Hepatic stellate cell (primary cell): Measurements from ENCODE around the gene PRPF31.

Source experiments
- DNase-seq: peaks from one replicate; pipeline ENCODE4 v3.0.0; 2011; ENCODE audit warnings: low spot score

PRPF31 gene

GRCh38 chr19:54107876-54108490, 7.6 kb upstream of the PRPF31 start:
- no peak for DNase-seq

GRCh38 chr19:54108496-54108895, 7.1 kb upstream of the PRPF31 start:
- DNase-seq = no peak

GRCh38 chr19:54109651-54110050, 5.9 kb upstream of the PRPF31 start:
- DNase-seq = no peak

- DNase-seq = peak; percentile 63
Measured at GRCh38 chr19:54114340-54115108, 1.0 kb upstream of the PRPF31 start.

- no peak for DNase-seq
Measured at GRCh38 chr19:54121259-54121658, 5.7 kb downstream of the PRPF31 start.

GRCh38 chr19:54123682-54124081, 8.1 kb downstream of the PRPF31 start:
- no peak for DNase-seq

- DNase-seq = no peak
Measured at GRCh38 chr19:54124393-54124792, 8.8 kb downstream of the PRPF31 start.

- DNase-seq = no peak
Measured at GRCh38 chr19:54125713-54126112, 10.2 kb downstream of the PRPF31 start.

GRCh38 chr19:54127688-54128440, 12.3 kb downstream of the PRPF31 start:
- no peak for DNase-seq

- no peak for DNase-seq
Measured at GRCh38 chr19:54128441-54128725, 12.8 kb downstream of the PRPF31 start.

- no peak for DNase-seq
Measured at GRCh38 chr19:54128796-54129616, 13.5 kb downstream of the PRPF31 start.

- DNase-seq = no peak
Measured at GRCh38 chr19:54129617-54129996, 14.1 kb downstream of the PRPF31 start.

GRCh38 chr19:54133312-54133956, 17.9 kb downstream of the PRPF31 start:
- DNase-seq = no peak

- no peak for DNase-seq
Measured at GRCh38 chr19:54133957-54134590, 18.5 kb downstream of the PRPF31 start.

GRCh38 chr19:54136086-54136863, 20.7 kb downstream of the PRPF31 start:
- DNase-seq = peak; percentile 41

GRCh38 chr19:54136864-54137698, 21.5 kb downstream of the PRPF31 start:
- DNase-seq = peak; percentile 100

GRCh38 chr19:54137699-54138488, 22.3 kb downstream of the PRPF31 start, which contains the start of gene CNOT3:
TSS of gene CNOT3 (plus strand) at chr19:54137762. CDS start at chr19:54142979, 5,217 bp downstream.
- DNase-seq = peak; percentile 31

- peak; percentile 31 for DNase-seq
Measured at GRCh38 chr19:54138489-54139256, 23.1 kb downstream of the PRPF31 start.
